Measurements from ENCODE around the gene GRID1.

DNA sequence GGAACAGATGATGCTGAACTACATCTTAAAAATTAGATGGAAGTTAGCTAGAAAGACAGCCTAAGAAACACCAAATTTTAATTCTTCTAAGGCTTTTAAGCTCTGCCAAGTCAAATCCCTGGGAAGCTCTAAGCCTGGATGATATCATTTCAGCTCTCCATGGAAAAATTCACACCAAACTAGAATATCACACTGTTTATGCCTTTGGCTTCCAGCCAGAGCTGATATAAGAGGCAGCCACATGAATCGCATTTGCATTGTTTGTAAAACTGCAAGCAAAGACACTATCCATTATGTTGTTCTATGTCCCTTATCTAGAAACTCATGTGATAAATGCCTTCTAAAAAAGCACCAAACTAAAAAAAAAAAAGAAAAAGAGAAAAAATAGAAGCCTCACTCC is 430.4 kb downstream of the GRID1 start:
- TF ChIP-seq, protein P1, sequence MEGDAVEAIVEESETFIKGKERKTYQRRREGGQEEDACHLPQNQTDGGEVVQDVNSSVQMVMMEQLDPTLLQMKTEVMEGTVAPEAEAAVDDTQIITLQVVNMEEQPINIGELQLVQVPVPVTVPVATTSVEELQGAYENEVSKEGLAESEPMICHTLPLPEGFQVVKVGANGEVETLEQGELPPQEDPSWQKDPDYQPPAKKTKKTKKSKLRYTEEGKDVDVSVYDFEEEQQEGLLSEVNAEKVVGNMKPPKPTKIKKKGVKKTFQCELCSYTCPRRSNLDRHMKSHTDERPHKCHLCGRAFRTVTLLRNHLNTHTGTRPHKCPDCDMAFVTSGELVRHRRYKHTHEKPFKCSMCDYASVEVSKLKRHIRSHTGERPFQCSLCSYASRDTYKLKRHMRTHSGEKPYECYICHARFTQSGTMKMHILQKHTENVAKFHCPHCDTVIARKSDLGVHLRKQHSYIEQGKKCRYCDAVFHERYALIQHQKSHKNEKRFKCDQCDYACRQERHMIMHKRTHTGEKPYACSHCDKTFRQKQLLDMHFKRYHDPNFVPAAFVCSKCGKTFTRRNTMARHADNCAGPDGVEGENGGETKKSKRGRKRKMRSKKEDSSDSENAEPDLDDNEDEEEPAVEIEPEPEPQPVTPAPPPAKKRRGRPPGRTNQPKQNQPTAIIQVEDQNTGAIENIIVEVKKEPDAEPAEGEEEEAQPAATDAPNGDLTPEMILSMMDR (IDR thresholded peaks at IDR 0.05) = no peak
- TF ChIP-seq POLR2AphosphoS5 (IDR thresholded peaks at IDR 0.05) (no peak), POLR2A (IDR thresholded peaks at IDR 0.05) (no peak), EP300 (IDR thresholded peaks at IDR 0.05) (no peak)
